H1 (cell line): ENCODE measurements around the gene SYNGR3. TPM values are rescaled to one million over a fixed set of nuclear protein-coding genes. Genes with fewer than 3 reads are reported as not detected.

Source experiments
- CTCF ChIA-PET: fragments of 300-600 bp; sonication (Branson Sonifier 250); formaldehyde crosslinking; loops from one replicate; lab custom pipeline; 2021; ENCODE audit not compliant: partially characterized antibody; lab: Charles Lee
- POLR2A ChIA-PET: fragments of 300-600 bp; sonication (Branson Sonifier 250); formaldehyde crosslinking; loops from one replicate; lab custom pipeline; 2021; ENCODE audit warnings: inconsistent platforms; ENCODE audit not compliant: partially characterized antibody; lab: Charles Lee
- DNase-seq, 2 experiments: peaks; one replicate each; pipeline versions ENCODE4 v3.0.0 to v3.0.0-alpha.2; 2010 to 2022; ENCODE audit warnings: low spot score in 2 of 2, low read depth in 1 of 2, mixed read lengths in 1 of 2
- FAIRE-seq: peaks from 2 replicates; lab custom pipeline; 2011; peaks lifted over from hg19 to GRCh38; lab: Jason Lieb, UNC
- H2AFZ ChIP-seq: 2 replicates; pipeline ENCODE4 v1.8.1; 2012; ENCODE audit warnings: low read length, inconsistent platforms
- H2AK5ac ChIP-seq: 2 replicates; pipeline ENCODE4 v1.6.1; 2013; ENCODE audit warnings: low read depth, low read length
- H2BK120ac ChIP-seq: replicated peaks from 2 replicates; pipeline ENCODE3; 2013; ENCODE audit warnings: low read depth, low read length, inconsistent platforms
- H2BK12ac ChIP-seq: 2 replicates; pipeline ENCODE4 v1.6.1; 2013; ENCODE audit warnings: low read depth, low read length
- H2BK15ac ChIP-seq: 2 replicates; pipeline ENCODE4 v1.6.1; 2013; ENCODE audit warnings: low read length
- H2BK20ac ChIP-seq: 2 replicates; pipeline ENCODE4 v1.6.1; 2013; ENCODE audit warnings: low read length
- H2BK5ac ChIP-seq: 2 replicates; pipeline ENCODE4 v1.6.1; 2013; ENCODE audit warnings: low read depth, low read length
- H3K14ac ChIP-seq: 2 replicates; pipeline ENCODE4 v1.6.1; 2013; ENCODE audit warnings: inconsistent platforms; ENCODE audit not compliant: insufficient read length
- H3K18ac ChIP-seq: 2 replicates; pipeline ENCODE4 v1.6.1; 2013; ENCODE audit warnings: low read length; ENCODE audit errors: extremely low read depth
- H3K23ac ChIP-seq: 2 replicates; pipeline ENCODE4 v1.6.1; 2013; ENCODE audit warnings: inconsistent platforms; ENCODE audit not compliant: insufficient read length
- H3K23me2 ChIP-seq: 2 replicates; pipeline ENCODE4 v1.6.1; 2013; ENCODE audit warnings: low read depth, low read length
- H3K27ac ChIP-seq: 2 replicates; pipeline ENCODE4 v1.6.1; 2011; ENCODE audit warnings: low read depth, low read length, inconsistent platforms
- H3K27me3 ChIP-seq, 4 experiments: replicated peaks in 1 of 4; 1 replicate in 1 of 4; 2 replicates in 3 of 4; pipeline versions ENCODE4 v1.6.1 to v1.8.1; 2011 to 2013; ENCODE audit warnings: low read length in 3 of 4, mild to moderate bottlenecking in 3 of 4, inconsistent platforms in 2 of 4, mixed read lengths in 2 of 4, moderate library complexity in 1 of 4; ENCODE audit not compliant: control insufficient read depth in 3 of 4, insufficient read depth in 3 of 4; ENCODE audit errors: extremely low read depth in 1 of 4
- H3K36me3 ChIP-seq, 4 experiments: 2 replicates each; pipeline versions ENCODE4 v1.6.1 to v1.8.1; 2011 to 2013; ENCODE audit warnings: mild to moderate bottlenecking in 4 of 4, low read length in 3 of 4, moderate library complexity in 2 of 4, control low read depth in 1 of 4, inconsistent platforms in 1 of 4; ENCODE audit not compliant: insufficient read depth in 4 of 4, control insufficient read depth in 2 of 4
- H3K4ac ChIP-seq: replicated peaks from 2 replicates; pipeline ENCODE3; 2013; ENCODE audit warnings: low read length, low read depth, mixed read lengths, inconsistent platforms; ENCODE audit not compliant: insufficient read length
- H3K4me1 ChIP-seq, 4 experiments: replicated peaks in 1 of 4; 1 replicate in 1 of 4; 2 replicates in 3 of 4; pipeline versions ENCODE4 v1.6.1 to v1.8.1; 2011 to 2013; ENCODE audit warnings: low read length in 3 of 4, inconsistent platforms in 2 of 4, mixed read lengths in 1 of 4; ENCODE audit not compliant: insufficient read depth in 4 of 4, control insufficient read depth in 3 of 4
- H3K4me2 ChIP-seq, 2 experiments: 2 replicates each; pipeline versions ENCODE4 v1.6.1 to v1.8.1; 2011 to 2013; ENCODE audit warnings: low read depth in 2 of 2, low read length in 2 of 2, control low read depth in 1 of 2, inconsistent platforms in 1 of 2, mild to moderate bottlenecking in 1 of 2; ENCODE audit not compliant: insufficient read depth in 1 of 2
- H3K4me3 ChIP-seq, 4 experiments: fragments of 200-600, 300-600 bp in 1 of 4; sonication (generic), shearing (Covaris generic), sonication (Bioruptor Twin) in 1 of 4; 2 replicates each; pipeline versions ENCODE4 v1.5.1 to v1.8.1; 2011 to 2016; ENCODE audit warnings: low read length in 4 of 4, low read depth in 3 of 4, control low read depth in 2 of 4, inconsistent platforms in 2 of 4, mild to moderate bottlenecking in 2 of 4, mixed read lengths in 1 of 4, moderate library complexity in 1 of 4; ENCODE audit not compliant: insufficient read depth in 2 of 4; ENCODE audit errors: extremely low read depth in 1 of 4
- H3K56ac ChIP-seq: replicated peaks from 2 replicates; pipeline ENCODE3; 2013; ENCODE audit warnings: low read depth, mild to moderate bottlenecking, mixed read lengths, low read length, inconsistent platforms; ENCODE audit not compliant: insufficient read length
- H3K79me1 ChIP-seq: 2 replicates; pipeline ENCODE4 v1.6.1; 2013; ENCODE audit warnings: low read depth, low read length, control low read depth
- H3K79me2 ChIP-seq, 2 experiments: 2 replicates each; pipeline versions ENCODE4 v1.6.1 to v1.8.1; 2012 to 2013; ENCODE audit warnings: low read length in 2 of 2, mild to moderate bottlenecking in 2 of 2, inconsistent platforms in 1 of 2; ENCODE audit not compliant: insufficient read depth in 2 of 2, control insufficient read depth in 1 of 2
- H3K9ac ChIP-seq, 4 experiments: replicated peaks in 1 of 4; 1 replicate in 1 of 4; 2 replicates in 3 of 4; pipeline versions ENCODE4 v1.6.1 to v1.8.1; 2011 to 2013; ENCODE audit warnings: low read depth in 3 of 4, low read length in 3 of 4, control low read depth in 2 of 4, mild to moderate bottlenecking in 2 of 4, moderate library complexity in 2 of 4, inconsistent platforms in 1 of 4; ENCODE audit errors: extremely low read depth in 1 of 4
- H3K9me3 ChIP-seq, 2 experiments: 2 replicates each; pipeline versions ENCODE4 v1.6.1 to v1.8.1; 2012 to 2013; ENCODE audit warnings: mild to moderate bottlenecking in 2 of 2, moderate library complexity in 2 of 2, control low read depth in 1 of 2, inconsistent platforms in 1 of 2, low read depth in 1 of 2, low read length in 1 of 2, mixed read lengths in 1 of 2; ENCODE audit not compliant: insufficient read depth in 2 of 2
- H4K20me1 ChIP-seq, 2 experiments: replicated peaks in 1 of 2; 2 replicates each; pipeline versions ENCODE3 to v1.8.1; 2011 to 2013; ENCODE audit warnings: inconsistent platforms in 2 of 2, low read length in 2 of 2, mild to moderate bottlenecking in 1 of 2; ENCODE audit not compliant: insufficient read depth in 2 of 2, control insufficient read depth in 1 of 2
- H4K5ac ChIP-seq: 2 replicates; pipeline ENCODE4 v1.6.1; 2013; ENCODE audit warnings: low read length, low read depth, mixed read lengths, inconsistent platforms; ENCODE audit not compliant: insufficient read length
- H4K8ac ChIP-seq: 2 replicates; pipeline ENCODE4 v1.8.0; 2013; ENCODE audit warnings: mild to moderate bottlenecking, moderate library complexity, low read length, inconsistent platforms; ENCODE audit not compliant: insufficient read depth; ENCODE audit errors: extremely low read depth
- H4K91ac ChIP-seq: replicated peaks from 2 replicates; pipeline ENCODE3; 2013; ENCODE audit warnings: low read length, mixed read lengths, inconsistent platforms; ENCODE audit not compliant: insufficient read length
- CBX8 ChIP-seq: fragments of 300-800, 300-1000 bp; sonication (generic); IDR thresholded peaks from 2 replicates; pipeline ENCODE4 v1.7.1; 2016; ENCODE audit warnings: low read depth, low read length, borderline replicate concordance
- CREB1 ChIP-seq: IDR thresholded peaks from 2 replicates; pipeline ENCODE4 v1.6.1; 2012; ENCODE audit warnings: inconsistent platforms
- NRF1 ChIP-seq: IDR thresholded peaks from 2 replicates; pipeline ENCODE4 v1.6.1; 2011; ENCODE audit warnings: mild to moderate bottlenecking, low read depth, low read length, improper control_type of control experiment
- POLR2AphosphoS5 ChIP-seq: IDR thresholded peaks from 2 replicates; pipeline ENCODE4 v1.6.1; 2011; ENCODE audit warnings: low read depth, low read length
- SIX5 ChIP-seq: IDR thresholded peaks from 2 replicates; pipeline ENCODE4 v1.6.1; 2011; ENCODE audit warnings: mild to moderate bottlenecking, low read depth, low read length
- SP4 ChIP-seq: IDR thresholded peaks from 2 replicates; pipeline ENCODE4 v1.6.1; 2012; ENCODE audit warnings: low read length, inconsistent platforms
- WGBS, 2 experiments: shearing (Covaris generic) in 1 of 2; methylation state at CpG; one replicate each; pipeline versions ENCODE4 v1.1.6 to v1.1.7; 2013 to 2015; ENCODE audit warnings: low lambda C conversion rate in 2 of 2, mixed read lengths in 2 of 2, inconsistent platforms in 1 of 2, low coverage in 1 of 2, missing lambda C conversion rate in 1 of 2; ENCODE audit not compliant: insufficient replicate concordance in 2 of 2, insufficient coverage in 1 of 2, insufficient read length in 1 of 2; ENCODE audit errors: extremely low coverage in 1 of 2, missing lambda C conversion rate in 1 of 2; 5-methylcytosine and 5-hydroxymethylcytosine counted together
- polyA plus RNA-seq, 7 experiments: library from polyadenylated mRNA; depleted of rRNA in 3 of 7; stranded (reverse) in 5 of 7; unstranded in 2 of 7; fragments of >200 nt in 5 of 7; fragments of 200-250 nt in 2 of 7; gene quantifications; 1 replicate in 5 of 7; 2 replicates in 1 of 7; 4 replicates in 1 of 7; pipeline versions ENCODE4 v1.2.1 to v1.2.3, GENCODE V29; 2011 to 2013; ENCODE audit warnings: missing spikeins in 2 of 7, mixed read lengths in 2 of 7
- total RNA-seq: library from RNA; stranded (reverse); fragmentation: NEBNext Ultra II Directional; extraction: Animal tissue kit (Norgen Biotek cat#: 25700); gene quantifications from 2 replicates; pipeline ENCODE4 v1.2.1, GENCODE V29; 2021
- TF ChIP-seq, protein P1 (sequence below): IDR thresholded peaks from 2 replicates; pipeline ENCODE4 v1.6.1; 2012; ENCODE audit warnings: inconsistent platforms
- TF ChIP-seq, protein P2 (sequence below): IDR thresholded peaks from 2 replicates; pipeline ENCODE4 v1.6.1; 2012; ENCODE audit warnings: inconsistent platforms

SYNGR3 gene
- total and polyA plus RNA-seq, 2 of the 8 experiments (the other 6 are each of a cell fraction or from before 2014, with no cell fraction given) = 36.2 to 49.9 TPM

GRCh38 chr16:2008631-2009163, 18.9 kb downstream of the SYNGR3 start:
- H2BK20ac ChIP-seq = no peak overlapping the region
- H3K36me3 ChIP-seq = 0 out of 8 replicates have a peak, but pooled peaks cover 0 to 2% (median 0%) of the 10 kb centered on the region in 4 experiments
- ChIA-PET POLR2A (interaction anchor here (0.6 to 2.8 kb wide), 16 partner anchors 9 to 493 kb away, joined by 3 to 17 read pairs (median 4); partner anchors contain the start of genes NPW, RPS2, TBL3 and TRAF7), CTCF (interaction anchor here (1.1 to 2.8 kb wide), 7 partner anchors 8 to 138 kb away, joined by 3 to 7 read pairs (median 6); partner anchors contain the start of genes NHERF2 and NPW)
- H3K9ac ChIP-seq = peak overlapping the region; percentile 51 to 83 (median 76)
- DNase-seq (no peak), FAIRE-seq (no peak)
- no peak overlapping the region for H3K27ac ChIP-seq
- no peak overlapping the region for H2BK15ac ChIP-seq
- peaks cover 9% of the 10 kb centered on the region; the same call in 1 of the 2 replicates for H3K79me1 ChIP-seq
- no peak overlapping the region for H2AFZ ChIP-seq
- H4K8ac ChIP-seq = no peak overlapping the region
- no peak overlapping the region for H4K91ac ChIP-seq
- H3K23me2 ChIP-seq = peaks cover 12% of the 10 kb centered on the region; the same call in 1 of the 2 replicates
- H4K20me1 ChIP-seq = peaks cover 17 to 44% of the 10 kb centered on the region in 2 experiments
- no peaks in the 10 kb centered on the region for H3K27me3 ChIP-seq
- H3K18ac ChIP-seq = no peak overlapping the region
- peaks cover 3 to 36% (median 22%) of the 10 kb centered on the region in 4 experiments for H3K4me1 ChIP-seq
- H2BK5ac ChIP-seq = no peak overlapping the region
- H3K56ac ChIP-seq = no peak overlapping the region
- WGBS, 2 experiments = 24% methylated on average over 23 of the region's 23 CpGs; no CpG with 5 or more reads in 1 of the 2 experiments
- H3K79me2 ChIP-seq = peaks cover 22 to 43% of the 10 kb centered on the region in 2 experiments; a peak in 3 of 4 replicates
- 0 out of 2 replicates have a peak overlapping the region, but pooled peaks have one; percentile 53 for H2AK5ac ChIP-seq
- peak overlapping the region; percentile 66 to 95 (median 83) for H3K4me3 ChIP-seq
- H3K9me3 ChIP-seq = no peaks in the 10 kb centered on the region
- peak overlapping the region; percentile 89 to 92 for H3K4me2 ChIP-seq
- no peak overlapping the region for H2BK120ac ChIP-seq
- no peak overlapping the region for H3K14ac ChIP-seq
- no peak overlapping the region for H4K5ac ChIP-seq
- no peak overlapping the region for H3K23ac ChIP-seq
- no peak overlapping the region for H3K4ac ChIP-seq
- no peak overlapping the region for H2BK12ac ChIP-seq
- no peak for TF ChIP-seq SP4
- TF ChIP-seq CBX8 = no peak
- no peak for TF ChIP-seq NRF1
- no peak for TF ChIP-seq CREB1
- no peak for TF ChIP-seq SIX5
- TF ChIP-seq, protein P1, sequence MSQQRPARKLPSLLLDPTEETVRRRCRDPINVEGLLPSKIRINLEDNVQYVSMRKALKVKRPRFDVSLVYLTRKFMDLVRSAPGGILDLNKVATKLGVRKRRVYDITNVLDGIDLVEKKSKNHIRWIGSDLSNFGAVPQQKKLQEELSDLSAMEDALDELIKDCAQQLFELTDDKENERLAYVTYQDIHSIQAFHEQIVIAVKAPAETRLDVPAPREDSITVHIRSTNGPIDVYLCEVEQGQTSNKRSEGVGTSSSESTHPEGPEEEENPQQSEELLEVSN = peak; percentile 98
- no peak for TF ChIP-seq POLR2AphosphoS5
- TF ChIP-seq, protein P2, sequence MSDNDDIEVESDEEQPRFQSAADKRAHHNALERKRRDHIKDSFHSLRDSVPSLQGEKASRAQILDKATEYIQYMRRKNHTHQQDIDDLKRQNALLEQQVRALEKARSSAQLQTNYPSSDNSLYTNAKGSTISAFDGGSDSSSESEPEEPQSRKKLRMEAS = peak; percentile 80
